NCI-H2081 (cell line): ENCODE data around the gene SFMBT2.

ENCODE experiments used
- DNase-seq, 2 experiments: peaks; one replicate each; lab custom pipeline; 2025; lab: John Stamatoyannopoulos, UW

SFMBT2 gene

GRCh38 chr10:7364474-7364873, 46.4 kb downstream of the SFMBT2 start:
- DNase-seq = no peak

DNA sequence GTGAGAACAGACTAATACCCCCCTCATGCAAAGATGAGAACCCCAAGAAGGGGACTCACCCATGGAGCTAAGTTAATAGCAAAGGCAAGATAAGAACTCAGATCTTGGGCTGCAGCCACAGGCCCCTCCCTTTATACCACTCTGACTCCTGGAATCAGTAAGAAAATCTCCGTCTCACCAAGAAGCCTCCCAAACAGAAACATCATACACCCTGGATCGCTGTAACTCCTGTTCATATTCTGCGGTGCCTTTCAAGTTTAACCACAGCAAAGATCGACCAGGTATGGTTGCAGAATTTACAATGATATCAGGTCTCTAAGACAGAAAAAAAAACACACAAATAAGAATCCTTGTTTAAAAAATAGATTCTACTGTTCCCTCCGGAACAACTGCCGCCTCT, 47.1 kb downstream of the SFMBT2 start:
- DNase-seq = no peak

GRCh38 chr10:7362471-7362870, 48.4 kb downstream of the SFMBT2 start:
- DNase-seq = no peak

DNA sequence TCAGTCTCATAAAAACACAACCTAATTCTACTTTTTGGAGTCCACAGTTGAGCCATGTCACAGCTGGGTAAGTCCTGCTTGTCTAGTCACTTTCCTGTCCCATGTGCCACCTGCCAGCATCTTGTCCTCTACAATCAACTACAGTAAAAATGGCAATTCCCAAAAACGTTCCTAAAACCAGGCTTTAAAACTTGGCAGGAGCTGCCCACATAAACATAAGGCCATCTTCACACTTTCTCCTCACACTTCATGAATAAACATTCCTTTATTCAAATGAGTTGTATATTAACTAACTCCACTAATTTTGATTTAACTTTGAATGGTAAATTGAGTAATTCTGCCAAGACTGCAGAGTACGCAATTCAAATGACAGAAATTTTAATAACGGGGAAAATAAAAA, 49.5 kb downstream of the SFMBT2 start:
- no peak for DNase-seq

DNA sequence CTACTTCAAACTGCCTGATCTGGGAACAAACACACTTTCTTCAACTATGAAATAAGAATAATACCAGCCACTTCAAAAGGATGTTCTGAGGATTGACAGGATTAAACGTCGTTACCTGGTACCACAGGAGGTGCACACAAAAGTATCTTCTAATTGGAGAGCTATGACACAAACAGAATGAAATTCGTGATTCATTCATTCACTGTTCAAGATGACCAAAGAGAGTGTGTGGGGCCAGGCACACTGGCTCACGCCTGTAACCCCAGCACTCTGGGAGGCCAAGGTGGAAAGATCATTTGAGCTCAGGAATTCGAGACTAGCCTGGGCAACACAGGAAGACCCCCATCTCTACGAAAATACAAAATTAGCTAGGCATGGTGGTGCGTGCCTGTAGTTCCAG, 50.9 kb downstream of the SFMBT2 start:
- no peak for DNase-seq

GRCh38 chr10:7359356-7359755, 51.5 kb downstream of the SFMBT2 start:
- DNase-seq = no peak

DNA sequence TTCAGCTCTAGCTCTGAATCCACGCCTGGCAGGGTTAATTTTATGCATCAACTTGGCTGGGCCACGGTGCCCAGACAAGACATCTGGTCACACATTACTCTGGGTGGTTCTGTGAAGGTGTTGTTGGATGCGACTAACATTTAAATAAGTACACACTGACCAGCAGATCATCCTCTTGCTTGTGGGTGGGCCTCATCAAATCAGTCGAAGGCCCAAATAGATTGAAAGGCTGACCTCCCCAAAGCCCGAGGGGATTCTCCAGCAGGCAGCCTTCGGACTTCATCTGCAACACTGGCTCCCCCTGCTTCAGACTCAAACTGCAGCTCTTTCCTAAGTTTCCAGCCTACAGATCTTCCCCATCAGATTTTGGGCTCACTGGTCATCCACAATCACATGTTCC, 53.6 kb downstream of the SFMBT2 start:
- no peak for DNase-seq

DNA sequence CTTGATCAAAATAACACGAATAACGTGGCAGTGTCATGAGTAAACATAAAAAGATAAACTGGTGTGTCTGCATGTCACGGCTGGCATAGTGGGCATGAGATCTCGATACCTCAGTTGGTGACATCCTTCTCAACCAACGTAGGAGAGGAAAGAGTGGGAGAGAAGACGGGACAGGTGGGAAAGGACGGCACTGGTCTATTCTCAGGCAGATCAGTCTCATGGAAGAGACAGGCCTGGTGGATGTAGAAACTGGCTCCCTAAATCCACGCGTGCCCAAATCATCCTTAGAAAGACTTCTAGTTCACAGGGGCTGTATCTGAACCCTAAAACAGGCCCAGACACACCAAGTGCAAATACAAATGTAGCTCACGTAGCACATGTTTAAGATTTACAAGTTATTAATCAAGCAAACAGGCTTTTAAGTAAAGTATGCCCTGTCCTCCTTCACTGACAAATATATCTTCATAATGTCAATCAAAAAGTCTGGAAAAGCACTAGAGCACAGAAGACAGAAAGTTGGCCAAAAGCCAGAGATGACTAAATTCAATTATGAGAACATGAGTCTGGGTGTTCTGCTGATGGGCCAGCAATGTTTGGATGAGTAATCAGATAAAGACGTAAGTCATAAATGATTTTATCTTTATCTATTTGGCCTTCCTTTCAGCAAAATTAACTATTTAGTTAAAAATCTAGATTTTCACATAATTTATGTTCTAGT, 56.3 kb downstream of the SFMBT2 start:
- no peak for DNase-seq

GRCh38 chr10:7351894-7352293, 58.9 kb downstream of the SFMBT2 start:
- DNase-seq = no peak

DNA sequence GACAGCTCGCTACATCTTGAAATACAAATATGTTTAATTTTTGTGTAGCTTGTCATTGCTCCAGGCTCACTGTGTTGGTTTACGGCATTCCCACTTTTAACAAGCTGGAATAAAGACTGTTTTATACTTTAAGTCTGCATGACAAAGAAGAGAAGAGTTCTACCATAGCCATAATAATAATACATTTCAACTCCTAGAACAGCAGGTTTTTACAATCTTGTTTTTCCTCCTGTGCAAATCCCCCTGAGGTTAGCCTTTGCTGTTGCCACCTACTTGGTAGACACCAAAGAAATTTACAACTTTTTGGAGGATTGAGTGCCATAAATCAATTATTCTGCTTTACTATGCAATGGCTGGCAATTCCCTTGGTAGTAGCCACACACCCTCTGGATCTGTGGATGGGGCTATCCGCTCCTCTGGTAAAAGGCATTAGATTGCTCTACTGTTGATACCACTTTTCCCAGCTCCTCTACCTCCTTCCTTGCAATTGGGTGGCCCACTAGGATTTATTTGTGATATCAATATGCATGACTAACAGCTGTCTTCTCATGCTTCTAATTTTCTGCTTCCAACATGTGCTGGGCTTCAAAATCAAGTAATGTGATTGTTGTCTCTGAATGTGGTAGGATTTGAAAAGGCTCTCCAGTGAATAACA, 60.2 kb downstream of the SFMBT2 start:
- no peak for DNase-seq

- no peak for DNase-seq
These were observed 65.1 kb downstream of the SFMBT2 start for GRCh38 chr10:7345717-7346116.

DNA sequence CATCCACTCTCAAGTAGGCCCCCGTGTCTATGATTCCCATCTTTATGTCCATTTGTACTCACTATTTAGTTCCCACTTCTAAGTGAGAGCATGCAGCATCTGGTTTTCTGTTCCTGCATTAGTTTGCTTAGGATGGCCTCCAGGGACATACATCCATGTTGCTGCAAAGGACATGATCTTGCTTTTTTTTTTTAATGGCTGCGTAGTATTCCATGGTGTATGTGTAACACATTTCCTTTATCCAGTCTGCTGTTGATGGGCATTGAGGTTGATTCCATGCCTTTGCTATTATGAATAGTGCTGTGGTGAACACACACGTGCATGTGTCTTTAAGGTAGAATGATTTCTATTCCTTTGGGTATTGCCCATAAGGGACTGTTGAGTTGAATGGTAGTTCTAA, 67.8 kb downstream of the SFMBT2 start:
- no peak for DNase-seq

DNA sequence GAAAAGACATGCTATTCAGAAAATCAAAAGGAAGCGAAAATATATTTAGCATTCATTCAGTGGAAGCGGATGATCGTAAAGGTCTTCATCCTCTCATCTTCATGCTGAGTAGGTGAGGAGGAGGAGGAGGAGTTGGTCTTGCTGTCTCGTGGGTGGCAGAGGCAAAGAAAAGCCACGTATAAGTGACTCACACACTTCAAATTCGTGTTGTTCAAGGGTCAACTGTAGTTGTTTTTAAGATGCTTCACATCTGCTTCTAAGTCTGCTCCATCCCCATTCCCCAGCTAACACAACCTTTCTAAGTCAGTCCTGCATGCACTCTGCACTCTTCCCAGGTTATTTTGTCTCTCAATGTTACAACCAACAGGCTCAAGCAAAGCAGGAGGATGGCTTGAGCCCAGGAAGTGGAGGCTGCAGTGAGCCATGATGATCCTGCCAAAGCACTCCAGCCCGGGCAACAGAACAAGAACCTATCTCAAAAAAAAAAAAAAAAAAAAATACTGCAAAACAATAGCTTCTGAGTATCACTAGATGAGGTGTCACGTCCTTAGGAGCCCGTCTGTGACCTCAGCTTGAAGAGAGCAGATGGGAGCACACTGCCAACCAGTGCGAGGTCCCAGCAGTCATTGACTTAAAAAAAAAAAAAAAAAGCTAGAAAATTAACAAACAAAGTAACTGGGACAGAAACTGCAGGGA, 70.5 kb downstream of the SFMBT2 start:
- no peak for DNase-seq

- no peak for DNase-seq
These were observed 71.3 kb downstream of the SFMBT2 start for GRCh38 chr10:7339510-7339909.

- DNase-seq = no peak
These were observed 72.4 kb downstream of the SFMBT2 start for GRCh38 chr10:7338469-7338868.

GRCh38 chr10:7337431-7338171, 73.2 kb downstream of the SFMBT2 start:
- no peak for DNase-seq

- no peak for DNase-seq
These were observed 74.9 kb downstream of the SFMBT2 start for GRCh38 chr10:7335977-7336376.

- no peak for DNase-seq
These were observed 76.2 kb downstream of the SFMBT2 start for GRCh38 chr10:7334642-7334964.

GRCh38 chr10:7333961-7334641, 76.7 kb downstream of the SFMBT2 start:
- no peak for DNase-seq

GRCh38 chr10:7329219-7329618, 81.6 kb downstream of the SFMBT2 start:
- DNase-seq = no peak

- no peak for DNase-seq
These were observed 82.9 kb downstream of the SFMBT2 start for GRCh38 chr10:7327885-7328284.

- no peak for DNase-seq
These were observed 88.2 kb downstream of the SFMBT2 start for GRCh38 chr10:7322623-7323022.
